ENCODE measurements around the gene CBX8. TPM values are rescaled to one million over a fixed set of nuclear protein-coding genes. Genes with fewer than 3 reads are reported as not detected.

Gene CBX8
- total RNA-seq, 1 experiment from 2014 or later = 11.1 TPM

- Mint-ChIP-seq H3K4me1 (ENCODE audit: low read depth, unreplicated experiment) (peaks cover 32% of the 10 kb centered on the region), H3K27me3 (ENCODE audit: unreplicated experiment) (peaks cover 87% of the 10 kb centered on the region), H3K27ac (ENCODE audit: unreplicated experiment) (no peak overlapping the region), H3K4me3 (ENCODE audit: low read depth, unreplicated experiment) (peak overlapping the region; percentile 40), H3K36me3 (ENCODE audit: insufficient read depth, unreplicated experiment) (peaks cover 12% of the 10 kb centered on the region), H3K9me3 (ENCODE audit: low read depth, unreplicated experiment) (no peaks in the 10 kb centered on the region)
- BruUV-seq (replicated peaks) = no TSS peak
- CTCF ChIA-PET = interaction anchor here (0.6 kb wide), 1 partner anchor 35 kb away, joined by 3 read pairs; the partner anchor contains the start of gene CBX4
- no peak for TF ChIP-seq CTCF (IDR thresholded peaks at IDR 0.05; ENCODE audit: unreplicated experiment)
- intact Hi-C loops (cut with micrococcal nuclease; ENCODE audit: unreplicated experiment) = no loop called here
- DNase-seq = no peak
Measured at GRCh38 chr17:79803997-79804855, 7.3 kb upstream of the CBX8 start.

GRCh38 chr17:79803421-79803996 is 6.6 kb upstream of the CBX8 start:
- TF ChIP-seq CTCF (IDR thresholded peaks at IDR 0.05; ENCODE audit: unreplicated experiment) = no peak
- intact Hi-C loops (cut with micrococcal nuclease; ENCODE audit: unreplicated experiment) = no loop called here
- DNase-seq = no peak
- Mint-ChIP-seq H3K27ac (ENCODE audit: unreplicated experiment) (no peak overlapping the region), H3K36me3 (ENCODE audit: insufficient read depth, unreplicated experiment) (peaks cover 5% of the 10 kb centered on the region), H3K27me3 (ENCODE audit: unreplicated experiment) (peaks cover 94% of the 10 kb centered on the region), H3K4me3 (ENCODE audit: low read depth, unreplicated experiment) (no peak overlapping the region), H3K9me3 (ENCODE audit: low read depth, unreplicated experiment) (no peaks in the 10 kb centered on the region), H3K4me1 (ENCODE audit: low read depth, unreplicated experiment) (peaks cover 25% of the 10 kb centered on the region)
- CTCF ChIA-PET = no interaction called here
- no TSS peak for BruUV-seq (replicated peaks)

GRCh38 chr17:79802736-79803420 is 6.0 kb upstream of the CBX8 start:
- TF ChIP-seq CTCF (IDR thresholded peaks at IDR 0.05; ENCODE audit: unreplicated experiment) = no peak
- Mint-ChIP-seq H3K27ac (ENCODE audit: unreplicated experiment) (no peak overlapping the region), H3K27me3 (ENCODE audit: unreplicated experiment) (peaks cover 99% of the 10 kb centered on the region), H3K9me3 (ENCODE audit: low read depth, unreplicated experiment) (no peaks in the 10 kb centered on the region), H3K36me3 (ENCODE audit: insufficient read depth, unreplicated experiment) (peaks cover 4% of the 10 kb centered on the region), H3K4me3 (ENCODE audit: low read depth, unreplicated experiment) (no peak overlapping the region), H3K4me1 (ENCODE audit: low read depth, unreplicated experiment) (peaks cover 22% of the 10 kb centered on the region)
- CTCF ChIA-PET = no interaction called here
- intact Hi-C loops (cut with micrococcal nuclease; ENCODE audit: unreplicated experiment) = no loop called here
- DNase-seq = no peak
- BruUV-seq (replicated peaks) = no TSS peak

- Mint-ChIP-seq H3K36me3 (ENCODE audit: insufficient read depth, unreplicated experiment) (peaks cover 7% of the 10 kb centered on the region), H3K4me3 (ENCODE audit: low read depth, unreplicated experiment) (peak overlapping the region; percentile 2), H3K27me3 (ENCODE audit: unreplicated experiment) (peaks cover 92% of the 10 kb centered on the region), H3K4me1 (ENCODE audit: low read depth, unreplicated experiment) (peaks cover 22% of the 10 kb centered on the region), H3K9me3 (ENCODE audit: low read depth, unreplicated experiment) (no peaks in the 10 kb centered on the region), H3K27ac (ENCODE audit: unreplicated experiment) (no peak overlapping the region)
- CTCF ChIA-PET = no interaction called here
- DNase-seq = no peak
- intact Hi-C loops (cut with micrococcal nuclease; ENCODE audit: unreplicated experiment) = no loop called here
- no TSS peak for BruUV-seq (replicated peaks)
- no peak for TF ChIP-seq CTCF (IDR thresholded peaks at IDR 0.05; ENCODE audit: unreplicated experiment)
Measured at GRCh38 chr17:79802039-79802735, 5.3 kb upstream of the CBX8 start.
